Epithelial cell of proximal tubule (primary cell): Measurements from ENCODE around the gene TBL1X. TPM values are rescaled to one million over a fixed set of nuclear protein-coding genes. Genes with fewer than 3 reads are reported as not detected.

Experiments used
- DNase-seq: peaks from one replicate; pipeline ENCODE4 v3.0.0-alpha.2; 2011; ENCODE audit warnings: low read depth
- H3K4me3 ChIP-seq: 2 replicates; pipeline ENCODE4 v1.5.1; 2011; ENCODE audit warnings: low read depth, mild to moderate bottlenecking, low read length
- total RNA-seq: library from RNA; depleted of rRNA; stranded (reverse); fragments of >200 nt; gene quantifications from 2 replicates; pipeline ENCODE4 v1.2.3, GENCODE V29; 2015
- TF ChIP-seq, protein P1 (sequence below): conservative IDR thresholded peaks from 2 replicates; pipeline ENCODE4 v1.5.1; 2012; ENCODE audit warnings: low read depth, mild to moderate bottlenecking, low read length

TBL1X gene
- total RNA-seq: 9.1 and 41.9 TPM in 2 replicates

DNA sequence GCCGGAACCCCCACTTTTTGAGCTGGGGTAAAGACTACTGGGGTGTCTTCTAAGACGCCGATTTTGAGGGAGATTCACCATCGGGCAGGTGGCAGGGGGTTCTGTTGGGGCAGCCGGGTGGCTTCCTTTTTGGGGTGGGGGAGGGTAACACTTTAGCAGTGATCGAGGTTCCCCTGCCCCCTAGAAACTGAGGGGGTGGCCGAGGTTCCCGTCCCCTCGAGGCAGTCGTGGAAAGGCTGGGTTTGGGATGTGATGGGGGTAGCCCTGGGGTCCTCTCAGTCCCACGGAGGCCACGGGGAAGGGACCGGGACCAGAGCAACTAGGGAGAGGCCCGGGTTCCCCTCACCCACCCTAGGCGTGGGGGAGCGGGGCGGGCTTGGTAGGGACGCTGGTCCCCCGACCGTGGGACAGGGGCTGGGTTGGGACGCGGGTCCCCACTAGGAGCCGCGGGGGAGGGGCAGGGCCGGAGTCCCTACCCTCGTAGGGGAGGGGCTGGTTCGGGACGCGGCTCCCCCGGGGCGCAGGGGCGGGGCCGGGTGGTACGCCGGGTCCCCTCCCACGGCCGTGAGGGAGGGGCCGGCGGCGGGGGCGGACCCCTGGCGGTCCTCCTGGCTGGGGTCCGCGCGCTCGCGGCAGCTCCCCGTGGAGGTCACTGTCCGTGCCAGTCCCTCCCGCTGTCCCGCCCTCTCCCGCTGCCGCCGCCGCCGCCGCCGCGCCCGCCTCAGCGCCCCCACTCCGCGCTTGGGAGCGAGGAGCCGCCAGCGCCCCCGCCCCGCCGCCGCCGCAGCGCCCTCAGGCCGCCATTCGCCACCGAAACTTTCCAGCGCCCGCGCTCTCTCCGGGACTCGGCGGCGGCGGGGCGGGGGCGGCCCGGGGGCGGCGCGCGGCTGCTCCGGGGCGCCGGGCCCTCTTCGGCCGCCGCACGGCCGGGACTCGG, at the start of gene TBL1X:
Gene TBL1X, plus strand, starts transcription at position 624 of the 937 bp plus-strand sequence. CDS start 188,529 bp downstream, outside the sequence.
- H3K4me3 ChIP-seq: peak within 1 kb of the TSS; percentile 71
- DNase-seq: no peak
- TF ChIP-seq, protein P1, sequence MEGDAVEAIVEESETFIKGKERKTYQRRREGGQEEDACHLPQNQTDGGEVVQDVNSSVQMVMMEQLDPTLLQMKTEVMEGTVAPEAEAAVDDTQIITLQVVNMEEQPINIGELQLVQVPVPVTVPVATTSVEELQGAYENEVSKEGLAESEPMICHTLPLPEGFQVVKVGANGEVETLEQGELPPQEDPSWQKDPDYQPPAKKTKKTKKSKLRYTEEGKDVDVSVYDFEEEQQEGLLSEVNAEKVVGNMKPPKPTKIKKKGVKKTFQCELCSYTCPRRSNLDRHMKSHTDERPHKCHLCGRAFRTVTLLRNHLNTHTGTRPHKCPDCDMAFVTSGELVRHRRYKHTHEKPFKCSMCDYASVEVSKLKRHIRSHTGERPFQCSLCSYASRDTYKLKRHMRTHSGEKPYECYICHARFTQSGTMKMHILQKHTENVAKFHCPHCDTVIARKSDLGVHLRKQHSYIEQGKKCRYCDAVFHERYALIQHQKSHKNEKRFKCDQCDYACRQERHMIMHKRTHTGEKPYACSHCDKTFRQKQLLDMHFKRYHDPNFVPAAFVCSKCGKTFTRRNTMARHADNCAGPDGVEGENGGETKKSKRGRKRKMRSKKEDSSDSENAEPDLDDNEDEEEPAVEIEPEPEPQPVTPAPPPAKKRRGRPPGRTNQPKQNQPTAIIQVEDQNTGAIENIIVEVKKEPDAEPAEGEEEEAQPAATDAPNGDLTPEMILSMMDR: no peak

DNA sequence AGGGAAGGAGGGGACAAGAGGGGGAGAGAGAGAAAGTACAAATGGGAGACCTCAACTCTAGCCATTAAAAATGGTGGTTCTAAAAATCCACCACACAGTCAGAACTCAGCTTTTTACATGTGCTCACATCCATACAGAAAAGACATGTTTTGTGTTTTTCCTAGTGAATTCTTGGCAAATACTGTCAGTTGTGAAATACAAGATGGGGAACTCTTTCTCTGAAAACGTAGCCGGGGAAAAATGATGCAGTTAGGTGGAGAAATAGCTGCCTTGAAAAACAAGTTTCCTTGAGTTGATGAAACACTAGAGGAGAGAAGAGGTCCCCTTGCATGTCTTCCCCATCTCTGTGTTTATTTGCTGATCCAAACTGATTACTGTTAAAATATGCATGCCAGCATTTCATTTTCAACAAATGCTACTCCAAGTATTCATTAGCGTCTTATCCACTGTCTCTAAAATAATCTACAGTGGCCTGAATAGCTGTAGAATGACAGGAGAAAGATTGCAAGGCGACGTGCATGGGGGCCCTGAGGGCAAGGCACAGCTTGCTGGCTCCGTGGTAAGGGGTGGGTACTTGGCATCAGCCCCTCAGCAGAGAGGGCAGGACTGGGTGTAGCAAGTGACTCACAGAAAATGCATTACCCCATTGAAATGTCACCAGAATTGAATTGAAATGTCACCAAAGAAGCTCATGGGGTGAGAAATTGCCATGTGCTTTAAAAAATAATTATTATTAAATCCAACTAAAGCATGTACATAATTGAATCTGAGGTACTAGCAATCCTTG, 48.1 kb upstream of the TBL1X start:
- H3K4me3 ChIP-seq: no peak overlapping the region
- DNase-seq: no peak
- TF ChIP-seq, protein P1: no peak

DNA sequence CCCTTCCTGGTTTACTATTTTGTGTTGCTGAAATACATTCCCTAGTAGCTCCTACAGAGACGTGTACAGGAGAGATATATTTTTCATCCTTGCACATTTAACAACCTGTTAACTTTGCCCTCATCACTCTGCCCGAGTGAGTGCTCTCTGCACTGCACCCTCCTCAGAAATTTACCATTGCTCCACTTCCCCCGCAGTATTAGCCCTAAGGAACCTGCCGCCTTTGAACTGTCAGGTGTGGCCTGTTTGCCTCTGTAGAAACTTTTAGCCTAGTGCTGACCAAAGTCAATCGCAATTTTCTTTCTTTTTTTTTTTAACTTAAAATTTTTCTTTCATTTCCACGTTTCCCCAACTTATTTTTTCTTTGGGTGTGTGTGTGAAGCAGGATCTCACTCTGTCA, 46.6 kb upstream of the TBL1X start:
- no peak for DNase-seq
- TF ChIP-seq, protein P1: no peak
- no peak overlapping the region for H3K4me3 ChIP-seq

DNA sequence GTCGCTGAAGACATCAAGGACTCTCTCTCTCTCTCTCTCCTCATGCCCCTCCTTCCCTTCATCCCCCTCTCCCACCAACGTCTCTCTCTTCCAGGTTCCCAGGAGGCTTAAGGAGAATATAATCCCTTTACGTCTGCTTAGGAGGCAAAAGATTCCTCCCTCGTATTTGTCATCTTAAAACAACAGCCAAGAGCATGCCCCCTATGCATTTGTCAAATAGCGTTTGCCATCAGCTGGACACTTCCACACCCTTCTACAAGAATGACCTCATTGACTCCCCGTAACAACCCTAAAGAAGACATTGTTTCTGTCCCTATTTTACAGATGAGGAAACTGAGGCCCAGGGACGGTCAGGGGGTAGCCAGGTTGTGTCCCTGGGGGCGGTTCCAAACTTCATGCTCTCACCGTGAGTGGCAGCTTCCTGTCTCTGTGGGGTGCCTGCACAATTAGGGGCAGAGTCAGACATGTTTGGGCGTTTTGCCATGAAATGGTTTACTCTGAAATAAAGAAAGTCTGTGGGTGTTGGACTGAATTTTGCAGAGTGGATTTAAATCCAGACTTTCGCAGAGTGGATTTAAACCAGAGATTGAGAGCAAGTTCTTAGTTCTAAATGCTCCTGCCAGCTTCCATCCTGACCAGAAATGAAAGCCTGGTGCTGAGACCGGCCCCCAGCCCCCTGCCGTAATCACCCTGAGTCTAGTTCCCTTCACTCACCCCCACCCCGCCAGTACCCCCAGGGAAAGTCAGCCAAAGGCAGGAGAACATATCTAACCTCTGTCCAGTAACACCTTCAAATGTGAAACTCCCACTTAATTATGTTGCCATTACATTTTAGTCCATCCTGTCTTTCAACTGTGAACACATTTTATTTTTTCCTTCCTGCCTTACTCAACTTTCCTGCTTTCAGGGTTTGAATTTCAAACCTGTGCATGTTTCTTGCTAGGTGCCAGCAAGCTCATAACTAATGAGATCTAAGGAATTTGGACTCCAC, 44.3 kb upstream of the TBL1X start:
- H3K4me3 ChIP-seq: no peak overlapping the region
- no peak for DNase-seq
- TF ChIP-seq, protein P1: no peak

DNA sequence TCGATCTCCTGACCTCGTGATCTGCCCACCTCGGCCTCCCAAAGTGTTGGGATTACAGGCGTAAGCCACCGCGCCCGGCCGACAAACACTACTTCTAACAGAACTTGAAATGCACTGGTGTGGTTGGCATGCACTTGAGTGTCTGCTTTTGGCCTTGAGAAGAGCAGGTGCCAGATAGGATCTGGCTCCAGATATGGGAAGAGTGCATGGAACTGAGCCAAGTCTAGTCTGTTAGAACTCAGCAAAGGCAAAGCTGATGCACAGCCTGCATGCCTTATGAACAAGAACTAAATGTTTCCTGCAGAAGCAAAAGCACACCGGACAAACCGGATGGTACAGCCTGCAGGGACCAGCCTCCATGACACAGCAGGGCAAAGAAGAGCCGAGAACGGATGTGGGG, 35.1 kb upstream of the TBL1X start:
- no peak overlapping the region for H3K4me3 ChIP-seq
- TF ChIP-seq, protein P1: no peak
- DNase-seq: no peak

DNA sequence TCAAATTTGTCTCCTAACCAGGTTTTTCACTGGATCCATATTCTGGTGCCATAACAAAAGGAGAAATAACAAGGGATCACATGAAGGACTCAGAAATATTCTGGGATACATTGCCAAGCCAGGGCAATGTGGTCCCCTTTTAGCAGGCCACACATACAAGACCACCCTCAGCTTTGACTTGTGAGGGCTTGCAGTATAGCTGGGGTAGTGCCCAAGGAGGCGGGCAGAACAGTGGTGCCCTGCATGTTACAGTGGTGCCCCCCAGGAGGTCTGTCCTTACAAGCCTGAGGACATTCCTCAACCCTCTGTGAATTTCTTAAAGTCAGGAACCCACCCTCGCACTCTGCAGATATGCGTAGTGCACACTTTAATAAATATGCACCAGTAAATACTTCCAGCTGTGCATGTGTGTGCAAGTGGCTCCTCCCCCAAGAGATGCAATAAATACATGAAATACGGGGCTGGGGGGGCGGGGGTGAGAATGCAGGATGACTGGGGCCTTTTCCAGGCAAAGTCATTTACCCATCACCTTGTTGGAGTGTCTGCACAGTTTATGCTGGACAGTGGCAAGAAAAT, 34.4 kb upstream of the TBL1X start:
- TF ChIP-seq, protein P1: no peak
- DNase-seq: no peak
- no peak overlapping the region for H3K4me3 ChIP-seq
